Stimulated activated CD8-positive, alpha-beta memory T cell treated with anti-CD3 and anti-CD28 coated beads, Interleukin-4, amount 100 ng/mL, for 4 hours (primary cell): Measurements from ENCODE around the gene NID1.
"Not testable (repeated sequence)": the region's sequence is repeated elsewhere in the genome, so short reads cannot be mapped to it uniquely, and the experiment has no call there.

Experiments used
- DNase-seq, 2 donors: peaks; one replicate each; pipeline ENCODE4 v3.0.0-alpha.2; 2020; ENCODE audit warnings: low read depth in 2 of 2, low spot score in 1 of 2

Gene NID1

GRCh38 chr1:236029428-236029940 is 35.4 kb downstream of the NID1 start:
- no peak for DNase-seq

- no peak for DNase-seq
These were observed 37.8 kb downstream of the NID1 start for GRCh38 chr1:236027104-236027503.

DNA sequence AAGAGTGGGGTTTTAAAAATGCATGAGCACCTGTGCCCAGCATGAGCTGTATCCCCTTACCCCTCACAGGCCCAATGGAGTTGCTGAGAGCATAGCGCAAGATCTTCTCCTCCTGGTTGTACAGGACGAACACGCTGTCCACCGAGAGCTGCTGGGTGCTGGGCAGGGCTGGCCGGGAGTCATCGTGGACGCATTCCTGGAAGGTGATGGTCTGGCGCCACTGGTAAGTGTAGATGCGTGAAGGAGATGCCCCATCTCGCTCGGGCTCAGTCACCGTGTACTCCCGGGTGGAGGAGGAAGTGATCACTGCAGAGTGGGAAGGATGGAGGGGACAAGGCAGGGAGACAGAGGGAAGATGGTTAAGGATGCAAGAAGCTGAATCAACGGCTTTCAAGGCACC is 39.1 kb downstream of the NID1 start:
- DNase-seq, result no peak

DNA sequence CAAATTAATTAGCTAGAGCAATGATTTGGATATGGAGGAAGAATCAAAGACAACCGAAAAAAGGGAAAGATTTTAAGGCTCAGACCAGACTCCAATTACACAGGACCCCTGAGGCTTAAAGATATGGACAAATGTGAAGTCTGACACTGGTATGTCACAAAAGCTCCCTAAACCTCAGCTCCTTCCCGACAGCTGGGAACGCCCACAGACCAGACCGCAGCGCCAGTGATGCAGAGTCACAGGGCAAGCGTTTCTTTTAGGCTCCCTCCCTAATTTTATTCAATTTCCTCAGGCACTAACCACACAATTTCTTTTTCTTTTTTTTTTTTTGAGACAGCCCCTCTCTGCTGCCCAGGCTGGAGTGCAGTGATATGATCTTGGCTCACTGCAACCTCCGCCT is 40.2 kb downstream of the NID1 start:
- DNase-seq, result no peak

DNA sequence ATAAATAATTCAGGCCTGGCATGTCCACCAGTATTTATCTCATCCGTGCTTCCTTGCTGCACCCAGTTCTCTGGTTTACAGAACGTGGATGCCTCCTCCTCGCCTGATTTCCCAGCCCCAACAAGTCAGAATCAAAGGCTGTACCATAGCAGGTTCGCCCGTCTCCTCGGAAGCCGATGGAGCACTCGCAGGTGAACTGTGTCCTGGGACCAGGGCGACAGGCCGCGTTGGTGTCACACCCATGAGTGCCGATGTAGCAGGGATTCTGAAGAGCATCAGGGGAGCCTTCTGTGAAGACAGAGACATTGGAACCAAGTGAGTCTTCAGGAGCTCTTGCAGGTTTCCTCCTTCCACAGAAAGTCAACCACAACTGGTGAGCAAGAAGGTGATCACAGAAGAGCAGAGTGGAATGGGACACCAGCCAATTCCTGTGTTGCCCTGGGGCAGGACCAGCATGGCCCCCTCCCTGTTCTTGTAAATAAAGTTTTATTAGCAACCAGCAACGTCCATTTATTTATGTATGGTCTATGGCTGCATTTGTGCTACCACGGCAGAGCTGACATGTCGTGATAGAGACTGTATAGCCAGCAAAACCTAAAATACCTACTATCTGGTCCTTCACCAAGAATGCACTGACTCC is 40.8 kb downstream of the NID1 start:
- DNase-seq, result no peak

GRCh38 chr1:236021424-236022135 is 43.3 kb downstream of the NID1 start:
- no peak for DNase-seq

DNA sequence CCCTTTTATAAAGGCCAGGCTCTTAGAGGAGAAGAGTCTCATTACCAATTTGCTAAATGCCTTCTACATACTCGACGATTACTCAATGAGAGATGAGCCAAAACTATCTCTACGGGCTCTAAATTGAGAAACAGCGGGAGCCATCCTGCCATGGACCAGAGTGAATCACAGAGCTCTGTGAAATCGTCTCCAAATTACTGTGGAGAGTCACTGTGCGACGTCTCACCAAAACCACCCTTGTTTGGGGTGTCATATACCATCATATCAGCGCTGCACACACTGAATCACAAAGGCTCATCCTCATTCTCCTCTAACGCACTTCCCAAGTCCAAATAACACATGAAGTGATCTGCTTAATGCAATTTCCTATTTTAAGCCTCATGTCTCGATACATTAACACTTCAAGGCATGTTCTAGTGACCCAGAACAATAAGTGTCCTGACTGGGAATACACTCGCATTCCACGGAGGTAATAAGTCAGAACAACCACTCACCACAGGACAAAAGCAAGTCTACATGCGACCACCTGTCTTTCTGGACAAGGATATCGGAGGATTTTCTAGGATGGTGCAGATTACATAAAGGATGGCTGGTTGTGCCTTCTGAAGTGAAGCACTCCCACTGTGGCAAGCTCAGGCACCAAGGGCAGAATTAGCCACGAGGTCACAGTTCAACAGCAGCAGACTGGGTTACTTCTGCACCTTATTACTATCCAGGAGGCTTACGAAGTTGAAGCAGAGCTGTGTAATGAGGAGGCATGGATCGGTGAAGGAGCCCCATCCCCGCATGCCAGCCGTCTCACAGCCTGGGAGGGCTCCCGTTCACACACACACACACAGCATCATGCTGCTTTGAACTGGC is 44.3 kb downstream of the NID1 start:
- no peak for DNase-seq

DNA sequence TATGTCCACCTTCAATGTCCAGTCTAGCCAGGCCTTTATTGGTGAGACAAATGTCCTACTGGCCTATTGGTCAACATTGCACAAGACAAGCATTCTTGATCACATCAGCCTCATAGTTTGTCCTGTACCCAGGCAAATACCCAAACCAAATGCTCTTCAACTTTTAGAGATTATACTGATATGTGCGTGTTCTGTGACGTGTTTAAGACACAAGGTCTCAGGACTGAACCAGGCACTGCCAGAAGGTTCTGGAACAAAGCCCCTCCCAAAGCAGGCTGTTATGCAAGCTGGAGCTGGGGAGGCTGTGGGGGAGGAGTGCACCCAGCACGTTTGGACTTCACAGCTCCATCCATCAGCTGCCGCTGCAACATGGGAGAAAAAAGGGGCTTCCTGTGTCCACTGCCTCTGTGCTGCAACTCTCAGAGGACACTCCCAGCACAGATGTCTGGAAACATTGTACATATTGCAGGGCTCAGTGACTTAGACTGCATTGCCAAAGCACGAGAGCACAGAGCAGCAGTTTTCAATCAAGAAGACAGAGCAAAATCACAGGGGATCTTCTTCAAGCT is 45.9 kb downstream of the NID1 start:
- no peak for DNase-seq

GRCh38 chr1:236016782-236017400 is 48.0 kb downstream of the NID1 start:
- DNase-seq, result no peak

DNA sequence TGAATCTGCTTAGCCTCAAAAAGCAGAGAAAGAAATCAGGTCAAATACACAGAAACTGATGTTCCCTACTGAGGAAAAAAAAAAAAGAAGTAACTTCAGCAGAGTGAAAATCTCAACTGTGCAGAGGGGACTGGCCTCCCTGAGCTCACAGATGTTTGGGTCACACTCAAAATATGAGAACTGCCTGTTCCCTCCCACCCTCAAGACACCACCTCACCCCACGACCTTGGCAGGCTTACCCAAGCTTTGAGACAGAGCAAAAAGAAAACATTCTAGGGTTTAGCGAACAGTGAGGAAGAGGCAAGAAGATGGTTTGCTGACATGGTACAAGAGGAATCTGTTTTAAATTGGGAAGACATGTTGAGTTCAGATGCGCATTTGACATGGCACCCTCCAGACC is 48.8 kb downstream of the NID1 start:
- DNase-seq, result no peak

GRCh38 chr1:236015539-236015938 is 49.4 kb downstream of the NID1 start:
- DNase-seq, result no peak

DNA sequence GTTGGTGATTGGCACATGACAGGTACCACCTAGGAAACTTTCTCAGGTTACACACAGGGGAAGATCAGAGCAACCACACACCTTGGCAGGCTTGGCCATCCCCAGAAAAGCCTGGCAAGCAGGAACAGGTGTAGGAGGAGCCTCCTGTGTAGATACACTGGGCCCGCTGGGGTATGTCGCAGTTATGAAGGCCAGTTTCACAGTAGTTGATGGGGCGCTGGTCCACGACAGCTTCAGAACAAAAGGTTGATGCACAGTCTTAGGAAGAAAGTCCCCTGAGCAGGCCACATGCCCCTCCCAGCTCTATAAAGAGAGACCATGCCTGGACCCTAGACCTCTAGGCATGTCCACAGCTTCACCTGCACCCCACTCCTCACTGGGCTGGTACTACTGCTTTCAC is 51.6 kb downstream of the NID1 start:
- no peak for DNase-seq

DNA sequence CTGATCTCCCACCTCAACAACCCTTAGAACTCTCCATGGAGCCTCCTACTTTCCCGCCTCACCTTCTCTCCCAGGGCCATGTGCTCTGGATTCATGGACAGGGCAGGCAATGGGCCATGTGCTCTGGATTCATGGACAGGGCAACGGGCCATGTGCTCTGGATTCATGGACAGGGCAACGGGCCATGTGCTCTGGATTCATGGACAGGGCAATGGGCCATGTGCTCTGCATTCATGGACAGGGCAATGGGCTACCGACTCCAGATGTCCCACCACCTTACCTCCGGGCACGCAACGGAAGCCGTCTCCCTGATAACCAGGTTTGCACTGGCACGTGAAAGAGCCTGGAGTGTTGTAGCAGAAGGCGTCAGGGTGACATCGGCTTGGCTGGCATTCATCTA is 53.2 kb downstream of the NID1 start:
- no peak for DNase-seq

DNA sequence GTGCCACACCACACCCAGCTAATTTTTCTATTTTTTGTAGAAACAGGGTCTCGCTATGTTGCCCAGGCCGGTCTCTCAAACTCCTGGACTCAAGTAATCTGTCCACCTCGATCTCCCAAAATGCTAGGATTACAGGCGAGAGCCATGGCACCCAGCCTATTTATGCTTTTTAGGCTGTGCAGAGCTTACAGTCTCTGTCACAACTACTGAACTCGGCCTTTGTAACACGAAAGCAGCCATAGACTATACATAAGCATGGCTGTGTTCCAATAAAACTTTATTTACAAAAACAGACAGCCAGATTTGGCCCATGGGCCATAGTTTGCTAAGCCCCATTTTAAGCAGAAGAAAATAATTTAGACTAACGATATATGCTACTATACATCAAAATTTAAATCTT is 54.4 kb downstream of the NID1 start:
- DNase-seq, result no peak

DNA sequence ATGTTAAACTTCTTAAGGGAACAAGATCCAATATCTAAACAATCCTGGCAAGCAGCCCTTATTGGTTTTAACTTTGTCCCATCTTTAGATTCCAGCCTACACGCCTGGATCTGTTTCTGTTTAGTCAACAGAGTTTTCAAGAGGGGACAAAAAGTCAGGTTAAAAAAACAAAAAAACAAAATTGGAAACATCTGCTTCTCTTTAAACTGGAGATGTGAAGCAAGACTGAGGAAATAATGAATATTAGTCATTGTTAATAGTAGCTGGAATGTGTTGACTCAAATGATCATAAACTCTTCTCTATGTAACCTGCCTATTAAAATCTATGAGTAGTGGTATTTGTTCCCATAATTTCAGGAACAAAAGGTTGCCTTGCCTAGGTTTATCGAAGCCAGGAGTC is 55.0 kb downstream of the NID1 start:
- no peak for DNase-seq

DNA sequence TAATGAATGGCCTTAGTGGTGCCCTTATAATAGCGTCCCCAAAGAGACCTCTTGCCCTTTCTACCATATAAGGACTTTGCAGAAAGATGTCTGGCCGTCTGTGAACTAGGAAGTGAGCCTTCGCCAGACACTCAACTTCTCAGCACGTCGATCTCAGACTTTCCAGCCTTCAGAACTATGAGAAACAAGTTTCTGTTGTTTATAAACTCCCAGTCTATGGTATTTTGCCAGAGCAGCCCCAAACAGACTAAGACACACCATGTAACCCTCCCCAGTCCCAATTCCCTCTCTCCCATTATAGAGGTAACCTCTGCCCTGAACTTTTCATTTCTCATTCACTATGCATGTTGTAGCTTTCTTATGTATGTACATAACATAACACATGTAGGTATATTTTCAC is 55.7 kb downstream of the NID1 start:
- no peak for DNase-seq

DNA sequence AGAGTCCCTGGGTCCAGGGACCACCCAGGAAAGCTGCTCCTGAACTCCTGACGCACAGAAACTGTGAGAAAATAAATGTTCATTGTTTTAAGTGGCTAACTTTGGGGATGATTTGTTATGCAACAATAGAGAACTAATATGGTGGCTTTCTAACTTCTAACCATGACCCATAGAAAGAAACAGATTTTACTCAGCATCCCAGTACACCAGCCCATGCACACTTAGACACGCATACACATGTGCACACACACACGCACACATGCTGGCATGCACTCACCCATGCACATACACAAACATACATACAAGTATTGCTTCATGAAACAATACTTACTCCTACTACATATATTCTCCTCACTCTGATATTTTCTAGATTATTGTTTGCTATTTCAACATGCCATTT is 57.1 kb downstream of the NID1 start:
- DNase-seq, result no peak

GRCh38 chr1:236003058-236003457 is 61.8 kb downstream of the NID1 start:
- not testable (repeated sequence) for DNase-seq

DNA sequence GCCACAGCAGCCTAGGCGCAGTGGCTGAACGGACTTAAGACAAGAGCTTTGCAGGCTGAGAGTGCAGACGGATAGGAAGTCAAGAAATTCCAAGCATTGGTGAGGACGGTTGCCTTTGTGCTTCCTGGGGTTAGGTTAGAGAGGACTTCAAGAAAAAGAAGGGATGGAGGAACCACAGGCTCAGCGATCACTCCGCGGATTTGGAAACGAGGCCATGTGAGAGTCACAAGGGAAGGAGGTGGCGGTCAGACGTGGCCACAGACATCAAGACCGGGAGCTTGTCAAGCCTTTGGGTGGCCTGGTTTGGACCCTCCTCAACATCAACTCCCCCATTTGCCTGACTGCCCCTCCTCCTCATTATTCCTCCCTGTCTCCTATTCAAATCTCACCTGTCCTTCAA is 62.3 kb downstream of the NID1 start:
- no peak for DNase-seq

GRCh38 chr1:236002025-236002390 is 62.9 kb downstream of the NID1 start:
- DNase-seq, result no peak

DNA sequence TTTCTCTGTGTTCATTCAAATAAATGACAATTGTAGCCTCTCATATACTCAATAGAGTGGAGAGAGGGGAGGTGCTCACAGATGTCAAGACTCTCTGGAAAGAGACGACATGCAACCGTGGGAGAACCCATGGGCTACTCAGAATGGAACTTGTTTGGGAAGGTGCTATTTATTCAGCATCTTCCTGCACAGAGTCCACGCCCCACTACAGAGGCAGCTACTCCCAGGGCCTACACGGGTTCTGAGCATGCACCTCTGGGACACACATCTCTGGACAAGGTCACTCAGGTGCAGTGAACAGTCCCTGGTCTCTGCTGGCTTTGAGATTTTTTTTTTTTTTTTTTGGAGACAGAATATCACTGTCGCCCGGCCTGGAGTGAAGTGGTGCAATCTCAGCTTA is 64.1 kb downstream of the NID1 start:
- DNase-seq, result no peak
